Left lung (tissue), 10 donors: ENCODE measurements around the gene ANKRD10. TPM values are rescaled to one million over a fixed set of nuclear protein-coding genes. Genes with fewer than 3 reads are reported as not detected.
"Not testable (repeated sequence)": the region's sequence is repeated elsewhere in the genome, so short reads cannot be mapped to it uniquely, and the experiment has no call there.

ENCODE experiments used
- ATAC-seq: fragments of 200-7000 bp; cut with Tn5 transposase; one replicate; pipeline ENCODE4 v1.9.1; 2020; ENCODE audit warnings: moderate library complexity
- DNase-seq, 4 donors: peaks; one replicate each; pipeline ENCODE4 v3.0.0-alpha.2; 2013 to 2020
- H3K27ac ChIP-seq, 2 donors: fragments of 200-600 bp; sonication (generic) in 1 of 2; one replicate each; pipeline versions ENCODE4 v1.5.0 to v1.8.0; 2020 to 2021
- H3K27me3 ChIP-seq, 2 donors: fragments of 200-600 bp; sonication (generic) in 1 of 2; one replicate each; pipeline versions ENCODE4 v1.5.0 to v1.8.0; 2020 to 2021
- H3K36me3 ChIP-seq, 2 donors: fragments of 200-600 bp; sonication (generic) in 1 of 2; one replicate each; pipeline versions ENCODE4 v1.5.0 to v1.8.0; 2020 to 2021
- H3K4me1 ChIP-seq, 2 donors: fragments of 200-600 bp; one replicate each; pipeline ENCODE4 v1.8.0; 2021
- H3K4me3 ChIP-seq, 2 donors: fragments of 200-600 bp; sonication (generic) in 1 of 2; one replicate each; pipeline versions ENCODE4 v1.5.0 to v1.8.0; 2020 to 2021; ENCODE audit warnings: mild to moderate bottlenecking in 1 of 2
- H3K9me3 ChIP-seq, 2 donors: fragments of 200-600 bp; sonication (generic) in 1 of 2; one replicate each; pipeline versions ENCODE4 v1.5.0 to v1.8.0; 2020 to 2021
- CTCF ChIP-seq, 2 donors: fragments of 200-600 bp; sonication (generic) in 1 of 2; IDR thresholded peaks; one replicate each; pipeline versions ENCODE4 v1.5.0 to v1.8.0; 2021; ENCODE audit warnings: antibody characterized with exemption in 2 of 2
- intact Hi-C, 2 donors: fragments of 100-400 bp; cut with DNase I; formaldehyde crosslinking; loops; one replicate each; pipeline versions ENCODE4 v1.11.2 to v1.14.2; 2022
- polyA plus RNA-seq, 6 donors: library from polyadenylated mRNA; unstranded; fragments of 120-200 nt; gene quantifications; one replicate each; pipeline ENCODE4 v1.2.1, GENCODE V29; 2013; ENCODE audit not compliant: insufficient read length in 6 of 6
- total RNA-seq, 2 donors: library from RNA; stranded (reverse); fragmentation: NEBNext Ultra II Directional; extraction: Animal tissue kit (Norgen Biotek cat#: 25700); gene quantifications; one replicate each; pipeline ENCODE4 v1.2.1, GENCODE V29; 2021
- donor health status: DM: no; HTN: yes; CAD: no.
- donor health status: DM: no; HTN: no; CAD: no.

Gene ANKRD10
- total and polyA plus RNA-seq, 8 donors: 101 to 489 (median 426) TPM

GRCh38 chr13:110949628-110950027, 34.8 kb upstream of the ANKRD10 start:
- no peaks in the 10 kb centered on the region for H3K4me1 ChIP-seq
- no peaks in the 10 kb centered on the region for H3K9me3 ChIP-seq
- no peak overlapping the region for H3K27ac ChIP-seq
- H3K36me3 ChIP-seq: no peaks in the 10 kb centered on the region
- intact Hi-C loops: no loop called here
- H3K27me3 ChIP-seq: peaks cover 0 to 5% of the 10 kb centered on the region in 2 donors
- no peak for TF ChIP-seq CTCF (IDR thresholded peaks at IDR 0.05)
- no peak for ATAC-seq
- H3K4me3 ChIP-seq: no peak overlapping the region
- DNase-seq: no peak

GRCh38 chr13:110949116-110949515, 34.2 kb upstream of the ANKRD10 start:
- H3K4me1 ChIP-seq: no peaks in the 10 kb centered on the region
- TF ChIP-seq CTCF (IDR thresholded peaks at IDR 0.05): no peak
- no peak overlapping the region for H3K4me3 ChIP-seq
- ATAC-seq (no peak), DNase-seq (no peak)
- intact Hi-C loops: no loop called here
- H3K36me3 ChIP-seq: no peaks in the 10 kb centered on the region
- H3K27me3 ChIP-seq: peaks cover 0 to 5% of the 10 kb centered on the region in 2 donors
- H3K9me3 ChIP-seq: no peaks in the 10 kb centered on the region
- no peak overlapping the region for H3K27ac ChIP-seq

GRCh38 chr13:110947338-110947737, 32.5 kb upstream of the ANKRD10 start:
- ATAC-seq, H3K36me3 ChIP-seq, DNase-seq, H3K27me3 ChIP-seq, intact Hi-C loops, H3K4me3 ChIP-seq, H3K4me1 ChIP-seq, H3K9me3 ChIP-seq, H3K27ac ChIP-seq: not testable (repeated sequence)

GRCh38 chr13:110945928-110946570, 31.2 kb upstream of the ANKRD10 start:
- Histone ChIP-seq H3K27me3 (peaks cover 0 to 2% of the 10 kb centered on the region in 2 donors), H3K36me3 (no peaks in the 10 kb centered on the region), H3K27ac (no peak overlapping the region), H3K9me3 (no peaks in the 10 kb centered on the region), H3K4me3 (no peak overlapping the region), H3K4me1 (no peaks in the 10 kb centered on the region)
- no peak for TF ChIP-seq CTCF (IDR thresholded peaks at IDR 0.05)
- no peak for ATAC-seq
- DNase-seq: no peak
- intact Hi-C loops: no loop called here

GRCh38 chr13:110944968-110945927, 30.4 kb upstream of the ANKRD10 start:
- no peaks in the 10 kb centered on the region for H3K27me3 ChIP-seq
- ATAC-seq: no peak
- no peak overlapping the region for H3K4me3 ChIP-seq
- no peaks in the 10 kb centered on the region for H3K9me3 ChIP-seq
- no peak overlapping the region for H3K27ac ChIP-seq
- intact Hi-C loops: no loop called here
- no peak for TF ChIP-seq CTCF (IDR thresholded peaks at IDR 0.05)
- no peaks in the 10 kb centered on the region for H3K36me3 ChIP-seq
- H3K4me1 ChIP-seq: no peaks in the 10 kb centered on the region
- no peak for DNase-seq
